Vagina (tissue), 2 donors: ENCODE data around the gene PHC2.

Experiments
- POLR2A ChIP-seq, 2 donors: fragments of 450-650 bp; IDR thresholded peaks; one replicate each; pipeline ENCODE4 v1.6.1; 2017; ENCODE audit warnings: antibody characterized with exemption in 2 of 2, mild to moderate bottlenecking in 2 of 2, moderate library complexity in 2 of 2
- TF ChIP-seq, protein P1 (sequence below), 3 experiments: fragments of 450-650 bp in 2 of 3; fragments of 200-600 bp in 1 of 3; sonication (generic) in 1 of 3; IDR thresholded peaks; one replicate each; pipeline ENCODE4 v1.5.1; 2017 to 2019; ENCODE audit warnings: antibody characterized with exemption in 3 of 3, mild to moderate bottlenecking in 2 of 3, moderate library complexity in 2 of 3

DNA sequence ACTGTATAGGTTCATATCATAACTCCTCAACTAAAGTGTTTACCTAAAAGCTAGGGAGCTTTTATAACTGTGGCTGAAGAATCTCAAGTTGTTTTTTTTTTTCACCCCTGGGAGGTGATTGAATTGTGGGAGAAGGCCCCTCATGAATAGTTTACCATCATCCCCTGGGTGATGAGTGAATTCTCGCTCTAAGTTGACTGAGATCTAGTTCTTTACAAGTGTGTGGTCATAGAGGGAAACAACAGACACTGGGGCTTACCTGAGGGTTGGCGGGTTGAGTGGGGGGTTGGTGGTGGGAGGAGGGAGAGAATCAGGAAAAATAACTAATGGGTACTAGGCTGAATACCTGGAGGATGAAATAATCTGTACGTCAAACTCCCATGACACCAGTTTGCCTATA is 33.7 kb upstream of the PHC2 start:
- TF ChIP-seq, protein P1, sequence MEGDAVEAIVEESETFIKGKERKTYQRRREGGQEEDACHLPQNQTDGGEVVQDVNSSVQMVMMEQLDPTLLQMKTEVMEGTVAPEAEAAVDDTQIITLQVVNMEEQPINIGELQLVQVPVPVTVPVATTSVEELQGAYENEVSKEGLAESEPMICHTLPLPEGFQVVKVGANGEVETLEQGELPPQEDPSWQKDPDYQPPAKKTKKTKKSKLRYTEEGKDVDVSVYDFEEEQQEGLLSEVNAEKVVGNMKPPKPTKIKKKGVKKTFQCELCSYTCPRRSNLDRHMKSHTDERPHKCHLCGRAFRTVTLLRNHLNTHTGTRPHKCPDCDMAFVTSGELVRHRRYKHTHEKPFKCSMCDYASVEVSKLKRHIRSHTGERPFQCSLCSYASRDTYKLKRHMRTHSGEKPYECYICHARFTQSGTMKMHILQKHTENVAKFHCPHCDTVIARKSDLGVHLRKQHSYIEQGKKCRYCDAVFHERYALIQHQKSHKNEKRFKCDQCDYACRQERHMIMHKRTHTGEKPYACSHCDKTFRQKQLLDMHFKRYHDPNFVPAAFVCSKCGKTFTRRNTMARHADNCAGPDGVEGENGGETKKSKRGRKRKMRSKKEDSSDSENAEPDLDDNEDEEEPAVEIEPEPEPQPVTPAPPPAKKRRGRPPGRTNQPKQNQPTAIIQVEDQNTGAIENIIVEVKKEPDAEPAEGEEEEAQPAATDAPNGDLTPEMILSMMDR (IDR thresholded peaks at IDR 0.05): no peak
- TF ChIP-seq POLR2A (IDR thresholded peaks at IDR 0.05): no peak
